NCI-H460 (cell line): Measurements from ENCODE around the gene REX1BD. TPM values are rescaled to one million over a fixed set of nuclear protein-coding genes. Genes with fewer than 3 reads are reported as not detected.

Experiments
- small RNA-seq, 2 experiments: library from RNA; depleted of rRNA; stranded (forward); fragments of <200 nt; gene quantifications; one replicate each; pipeline ENCODE3, GENCODE V24; 2014
- total RNA-seq: library from RNA; depleted of rRNA; stranded (reverse); fragments of >200 nt; shearing (Covaris generic); gene quantifications from 2 replicates; pipeline ENCODE4 v1.2.3, GENCODE V29; 2014; rRNA removed

Gene REX1BD
- total RNA-seq, 1 experiment from 2014 or later: 27.9 TPM

Small RNA genes lying within 50 kb of the gene (small RNA-seq; reads per million reads assigned to genes)
- gene RN7SL155P: 0 reads per million in 2 experiments

Other genes with a start within 250 kb of the REX1BD start
- 3.5 and 4.0 TPM in 2 replicates for gene PGPEP1, start 248.2 kb upstream of the REX1BD start, total RNA-seq
- 281 and 371 TPM in 2 replicates for gene GDF15, start 202.6 kb upstream of the REX1BD start, total RNA-seq
- gene LRRC25, start 191.2 kb upstream of the REX1BD start, total RNA-seq: not detected in 2 replicates
- 31.0 and 46.3 TPM in 2 replicates for gene SSBP4, start 169.4 kb upstream of the REX1BD start, total RNA-seq
- gene ISYNA1, start 150.7 kb upstream of the REX1BD start, total RNA-seq: 1.2 and 1.4 TPM in 2 replicates
- 6.7 and 8.2 TPM in 2 replicates for gene ELL, start 66.7 kb upstream of the REX1BD start, total RNA-seq
- gene FKBP8, start 45.2 kb upstream of the REX1BD start, total RNA-seq: 100.0 and 122 TPM in 2 replicates
- 91.5 and 108 TPM in 2 replicates for gene KXD1, start 30.9 kb upstream of the REX1BD start, total RNA-seq
- 1,097 and 1,144 TPM in 2 replicates for gene UBA52, start 16.9 kb upstream of the REX1BD start, total RNA-seq
- gene CRLF1, start 18.0 kb downstream of the REX1BD start, total RNA-seq: 91.3 and 109 TPM in 2 replicates
- gene TMEM59L, start 24.1 kb downstream of the REX1BD start, total RNA-seq: 3.9 and 7.7 TPM in 2 replicates
- gene KLHL26, start 48.2 kb downstream of the REX1BD start, total RNA-seq: 6.4 and 6.6 TPM in 2 replicates
- 2.9 and 3.2 TPM in 2 replicates for gene CRTC1, start 94.9 kb downstream of the REX1BD start, total RNA-seq
- not detected in 2 replicates for gene COMP, start 202.5 kb downstream of the REX1BD start, total RNA-seq
- gene UPF1, start 243.2 kb downstream of the REX1BD start, total RNA-seq: 21.1 and 23.3 TPM in 2 replicates